A549 (cell line): ENCODE data around the gene MDC1.

Source experiments
- CTCF ChIP-seq: fragments of >200 bp; sonication (Bioruptor Twin); formaldehyde crosslinking; IDR thresholded peaks from 3 replicates; pipeline ENCODE4 v1.5.1; 2016
- EP300 ChIP-seq, 2 experiments: fragments of >200 bp; sonication (Bioruptor Twin); formaldehyde crosslinking; IDR thresholded peaks; 2 replicates in 1 of 2; 3 replicates in 1 of 2; pipeline ENCODE4 v1.6.1; 2016 to 2017
- POLR2A ChIP-seq: IDR thresholded peaks from 2 replicates; pipeline ENCODE4 v1.6.1; 2012; ENCODE audit warnings: mild to moderate bottlenecking, low read length
- REST ChIP-seq: fragments of 200-600 bp; sonication (generic); IDR thresholded peaks from 2 replicates; pipeline ENCODE4 v1.6.1; 2016; ENCODE audit warnings: antibody characterized with exemption, mild to moderate bottlenecking, moderate library complexity
- SMC3 ChIP-seq: fragments of >200 bp; sonication (Bioruptor Twin); formaldehyde crosslinking; IDR thresholded peaks from 3 replicates; pipeline ENCODE4 v1.6.1; 2018; ENCODE audit warnings: inconsistent platforms
- TFCP2L1 ChIP-seq: fragments of 250-450 bp; sonication (Bioruptor Pico); IDR thresholded peaks from 2 replicates; pipeline ENCODE4 v1.5.0; 2021; ENCODE audit warnings: mild to moderate bottlenecking
- USF2 ChIP-seq: fragments of 450-650 bp; IDR thresholded peaks from 2 replicates; pipeline ENCODE4 v1.6.1; 2014; ENCODE audit warnings: antibody characterized with exemption

- TF ChIP-seq USF2 (no peak), POLR2A (no peak), REST (no peak), CTCF (no peak), TFCP2L1 (CRISPR knock-in tag) (no peak), EP300 (IDR thresholded peaks at IDR 0.05) (no peak), SMC3 (no peak)
Measured at GRCh38 chr6:30681766-30682142, 35.3 kb downstream of the MDC1 start.
